Middle frontal gyrus (tissue), 1 donor: Measurements from ENCODE around the gene GRAMD2B.
"Not testable (repeated sequence)": the region's sequence is repeated elsewhere in the genome, so short reads cannot be mapped to it uniquely, and the experiment has no call there.

Source experiments
- DNase-seq: peaks from one replicate; pipeline ENCODE4 v3.0.0-alpha.2; 2015; ENCODE audit warnings: low spot score; ENCODE audit errors: extremely low spot score

Gene GRAMD2B

GRCh38 chr5:126410623-126411022 lies 12.6 kb upstream of the GRAMD2B start:
- no peak for DNase-seq

GRCh38 chr5:126413856-126414255 lies 9.4 kb upstream of the GRAMD2B start:
- no peak for DNase-seq

- DNase-seq = no peak
These were observed 8.2 kb upstream of the GRAMD2B start for GRCh38 chr5:126414874-126415502.

- DNase-seq = no peak
These were observed 7.4 kb upstream of the GRAMD2B start for GRCh38 chr5:126415789-126416188.

GRCh38 chr5:126416266-126416925 lies 6.8 kb upstream of the GRAMD2B start:
- no peak for DNase-seq

- no peak for DNase-seq
These were observed 6.0 kb upstream of the GRAMD2B start for GRCh38 chr5:126417178-126417577.

- no peak for DNase-seq
These were observed 4.1 kb upstream of the GRAMD2B start for GRCh38 chr5:126419102-126419501.

- DNase-seq = no peak
These were observed 5.2 kb downstream of the GRAMD2B start for GRCh38 chr5:126428421-126428820.

GRCh38 chr5:126430631-126431030 lies 7.4 kb downstream of the GRAMD2B start:
- no peak for DNase-seq

- no peak for DNase-seq
These were observed 10.5 kb downstream of the GRAMD2B start for GRCh38 chr5:126433701-126434100.

- no peak for DNase-seq
These were observed 12.1 kb downstream of the GRAMD2B start for GRCh38 chr5:126435261-126435660.

GRCh38 chr5:126435714-126436113 lies 12.5 kb downstream of the GRAMD2B start:
- no peak for DNase-seq

GRCh38 chr5:126437721-126438120 lies 14.5 kb downstream of the GRAMD2B start:
- DNase-seq = no peak

GRCh38 chr5:126438267-126438666 lies 15.1 kb downstream of the GRAMD2B start:
- DNase-seq = no peak

- DNase-seq = no peak
These were observed 15.7 kb downstream of the GRAMD2B start for GRCh38 chr5:126438868-126439267.

GRCh38 chr5:126439724-126440123 lies 16.5 kb downstream of the GRAMD2B start:
- DNase-seq = not testable (repeated sequence)

- no peak for DNase-seq
These were observed 18.0 kb downstream of the GRAMD2B start for GRCh38 chr5:126441230-126441629.

GRCh38 chr5:126443374-126443851 lies 20.2 kb downstream of the GRAMD2B start:
- DNase-seq = no peak

- DNase-seq = no peak
These were observed 20.9 kb downstream of the GRAMD2B start for GRCh38 chr5:126444137-126444536.

- no peak for DNase-seq
These were observed 22.4 kb downstream of the GRAMD2B start for GRCh38 chr5:126445502-126446174.

- no peak for DNase-seq
These were observed 23.5 kb downstream of the GRAMD2B start for GRCh38 chr5:126446498-126447224.

GRCh38 chr5:126448720-126449119 lies 25.5 kb downstream of the GRAMD2B start:
- no peak for DNase-seq
